Measurements from ENCODE around the gene PPP1R26. TPM values are rescaled to one million over a fixed set of nuclear protein-coding genes. Genes with fewer than 3 reads are reported as not detected.

The PPP1R26 gene
- total RNA-seq = 5.0 and 6.1 TPM in 2 replicates

GRCh38 chr9:135479469-135480052, at the start of gene PPP1R26:
PPP1R26 (plus strand) TSS chr9:135479782; CDS start chr9:135484511, 4,729 bp downstream.

GRCh38 chr9:135500525-135501260, 21.1 kb downstream of the PPP1R26 start, which contains the start of gene MRPS2:
MRPS2 (plus strand) TSS chr9:135500682; CDS start chr9:135500711, 29 bp downstream.

GRCh38 chr9:135520916-135521607, 41.5 kb downstream of the PPP1R26 start, which contains the start of gene LCN1:
LCN1 (plus strand) TSS chr9:135521440; CDS start chr9:135521498, 58 bp downstream.

Other genes with a start within 250 kb of the PPP1R26 start
- 53.8 and 66.0 TPM in 2 replicates for gene MRPS2, start 20.9 kb downstream of the PPP1R26 start, total RNA-seq
- not detected in 2 replicates for gene LCN1, start 41.7 kb downstream of the PPP1R26 start, total RNA-seq
- not detected in 2 replicates for gene OBP2A, start 66.3 kb downstream of the PPP1R26 start, total RNA-seq
- gene PAEP, start 82.0 kb downstream of the PPP1R26 start, total RNA-seq = not detected in 2 replicates
- gene GLT6D1, start 159.8 kb downstream of the PPP1R26 start, total RNA-seq = not detected in 2 replicates
- not detected in 2 replicates for gene LCN9, start 183.5 kb downstream of the PPP1R26 start, total RNA-seq
- 0.34 TPM in 1 of 2 replicates, not detected in the other for gene SOHLH1, start 219.7 kb downstream of the PPP1R26 start, total RNA-seq
- not detected in 2 replicates for gene KCNT1, start 222.4 kb downstream of the PPP1R26 start, total RNA-seq

Data from mammary microvascular endothelial cell (primary cell).